HG03045 (cell line): ENCODE results near the gene NTRK3.

ENCODE experiments used
- ATAC-seq: cut with Tn5 transposase; IDR thresholded peaks from one replicate; pipeline ENCODE4 v1.9.1; 2021; ENCODE audit warnings: mild to moderate bottlenecking, moderate library complexity; ENCODE audit not compliant: unreplicated experiment

NTRK3 gene

GRCh38 chr15:88011533-88011932, 245.0 kb downstream of the NTRK3 start:
- ATAC-seq = no peak

- no peak for ATAC-seq
Observed at GRCh38 chr15:88006146-88006545, 250.4 kb downstream of the NTRK3 start.

GRCh38 chr15:88004399-88004798, 252.1 kb downstream of the NTRK3 start:
- ATAC-seq = no peak

GRCh38 chr15:88003541-88004327, 252.8 kb downstream of the NTRK3 start:
- ATAC-seq = no peak

- ATAC-seq = no peak
Observed at GRCh38 chr15:88002706-88003105, 253.8 kb downstream of the NTRK3 start.

- no peak for ATAC-seq
Observed at GRCh38 chr15:87998630-87999029, 257.9 kb downstream of the NTRK3 start.

- no peak for ATAC-seq
Observed at GRCh38 chr15:87986776-87987175, 269.8 kb downstream of the NTRK3 start.

GRCh38 chr15:87985451-87985850, 271.1 kb downstream of the NTRK3 start:
- no peak for ATAC-seq

GRCh38 chr15:87981969-87982368, 274.6 kb downstream of the NTRK3 start:
- ATAC-seq = no peak

- ATAC-seq = no peak
Observed at GRCh38 chr15:87977907-87978306, 278.6 kb downstream of the NTRK3 start.

- no peak for ATAC-seq
Observed at GRCh38 chr15:87976552-87976951, 280.0 kb downstream of the NTRK3 start.

GRCh38 chr15:87973501-87974215, 282.9 kb downstream of the NTRK3 start:
- no peak for ATAC-seq

GRCh38 chr15:87971076-87971475, 285.5 kb downstream of the NTRK3 start:
- ATAC-seq = no peak

GRCh38 chr15:87967951-87968350, 288.6 kb downstream of the NTRK3 start:
- ATAC-seq = no peak

- no peak for ATAC-seq
Observed at GRCh38 chr15:87965304-87965703, 291.2 kb downstream of the NTRK3 start.

GRCh38 chr15:87962428-87962827, 294.1 kb downstream of the NTRK3 start:
- ATAC-seq = no peak

- no peak for ATAC-seq
Observed at GRCh38 chr15:87961851-87962420, 294.6 kb downstream of the NTRK3 start.

- ATAC-seq = no peak
Observed at GRCh38 chr15:87959662-87960061, 296.9 kb downstream of the NTRK3 start.

- ATAC-seq = no peak
Observed at GRCh38 chr15:87959080-87959479, 297.5 kb downstream of the NTRK3 start.

- ATAC-seq = no peak
Observed at GRCh38 chr15:87955284-87955909, 301.1 kb downstream of the NTRK3 start.

GRCh38 chr15:87954793-87955192, 301.7 kb downstream of the NTRK3 start:
- ATAC-seq = no peak
